Measurements from ENCODE around the gene DBNL.
"Not testable (repeated sequence)": the region's sequence is repeated elsewhere in the genome, so short reads cannot be mapped to it uniquely, and the experiment has no call there.

DBNL gene

DNA sequence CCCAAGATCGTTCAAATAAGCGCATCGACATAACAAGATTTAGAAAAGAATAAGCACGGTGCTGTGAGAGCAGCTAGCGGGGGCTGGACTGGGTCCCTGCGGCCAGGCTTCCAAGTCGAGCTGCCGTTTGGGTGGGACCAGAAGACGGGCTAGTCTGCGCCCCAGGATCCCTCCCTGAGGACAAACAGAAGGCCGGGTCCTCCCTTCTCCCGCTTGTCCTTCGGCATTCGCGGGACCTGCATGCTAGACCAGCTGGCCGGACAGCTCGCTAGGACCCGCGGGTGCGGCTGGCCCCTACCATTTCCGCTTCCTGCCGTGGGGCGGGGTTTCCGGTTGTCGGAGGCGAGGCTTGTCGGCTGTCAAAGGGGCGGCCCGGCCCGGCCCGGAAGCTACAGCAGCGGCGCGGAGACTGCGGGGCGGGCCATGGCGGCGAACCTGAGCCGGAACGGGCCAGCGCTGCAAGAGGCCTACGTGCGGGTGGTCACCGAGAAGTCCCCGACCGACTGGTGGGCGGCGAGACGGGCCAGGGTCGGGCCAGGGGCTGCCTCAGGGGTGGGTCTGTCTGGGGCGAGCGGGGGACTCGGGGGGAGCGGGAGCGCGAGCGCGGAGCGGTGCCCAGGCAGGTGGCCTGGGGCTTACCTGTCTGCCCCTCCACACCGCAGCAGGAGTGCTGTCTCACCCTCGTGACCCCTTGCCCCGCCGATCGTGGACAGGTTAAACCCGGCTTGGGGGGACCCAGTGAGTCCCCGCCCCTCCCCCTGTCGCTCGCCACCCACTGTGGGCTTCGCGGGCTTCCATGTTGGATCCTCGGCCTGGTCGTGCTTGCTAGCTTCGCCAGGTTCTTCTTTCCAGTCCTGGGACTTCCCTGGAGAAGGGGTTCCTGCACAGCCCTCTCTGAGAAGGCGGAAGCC is at the start of gene DBNL:
DBNL (plus strand) TSS at position 388 of the 911 bp plus-strand sequence; CDS start at position 424, 36 bp downstream.
- in situ Hi-C loops (cut with MboI; ENCODE audit: low sequenced_read_pairs, unreplicated experiment) = no loop called here
- DNase-seq (ENCODE audit: low spot score) = peak; percentile 95
- TF ChIP-seq, protein P1, sequence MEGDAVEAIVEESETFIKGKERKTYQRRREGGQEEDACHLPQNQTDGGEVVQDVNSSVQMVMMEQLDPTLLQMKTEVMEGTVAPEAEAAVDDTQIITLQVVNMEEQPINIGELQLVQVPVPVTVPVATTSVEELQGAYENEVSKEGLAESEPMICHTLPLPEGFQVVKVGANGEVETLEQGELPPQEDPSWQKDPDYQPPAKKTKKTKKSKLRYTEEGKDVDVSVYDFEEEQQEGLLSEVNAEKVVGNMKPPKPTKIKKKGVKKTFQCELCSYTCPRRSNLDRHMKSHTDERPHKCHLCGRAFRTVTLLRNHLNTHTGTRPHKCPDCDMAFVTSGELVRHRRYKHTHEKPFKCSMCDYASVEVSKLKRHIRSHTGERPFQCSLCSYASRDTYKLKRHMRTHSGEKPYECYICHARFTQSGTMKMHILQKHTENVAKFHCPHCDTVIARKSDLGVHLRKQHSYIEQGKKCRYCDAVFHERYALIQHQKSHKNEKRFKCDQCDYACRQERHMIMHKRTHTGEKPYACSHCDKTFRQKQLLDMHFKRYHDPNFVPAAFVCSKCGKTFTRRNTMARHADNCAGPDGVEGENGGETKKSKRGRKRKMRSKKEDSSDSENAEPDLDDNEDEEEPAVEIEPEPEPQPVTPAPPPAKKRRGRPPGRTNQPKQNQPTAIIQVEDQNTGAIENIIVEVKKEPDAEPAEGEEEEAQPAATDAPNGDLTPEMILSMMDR (IDR thresholded peaks at IDR 0.05; ENCODE audit: borderline replicate concordance, control extremely low read depth, extremely low read depth, insufficient read depth, missing control alignments) = no peak

DNA sequence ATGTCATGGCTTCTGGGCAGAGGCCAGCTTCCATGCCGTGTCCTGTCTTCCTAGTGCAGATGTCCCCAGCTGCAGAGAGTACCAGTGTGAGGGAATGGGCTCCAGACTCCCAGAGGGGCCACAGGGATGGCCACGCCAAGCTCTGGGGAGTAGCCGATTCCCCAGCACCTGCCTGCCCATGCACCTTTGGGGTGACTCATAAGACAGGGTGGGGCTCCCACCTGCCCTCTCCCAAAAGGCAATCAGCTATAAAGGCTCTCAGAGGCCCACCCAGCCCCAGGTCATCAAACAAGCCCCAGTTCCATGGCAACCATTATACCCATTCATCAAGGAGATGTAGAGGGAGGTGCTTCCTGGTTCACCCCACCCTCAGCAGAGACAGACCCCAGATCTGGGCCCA is 47.0 kb upstream of the DBNL start, which contains the start of gene SPDYE1:
SPDYE1 (plus strand) TSS at position 366 of the 400 bp plus-strand sequence. CDS start 2,053 bp downstream, outside the sequence.
- in situ Hi-C loops (cut with MboI; ENCODE audit: low sequenced_read_pairs, unreplicated experiment); DNase-seq (ENCODE audit: low spot score): not testable (repeated sequence)

DNA sequence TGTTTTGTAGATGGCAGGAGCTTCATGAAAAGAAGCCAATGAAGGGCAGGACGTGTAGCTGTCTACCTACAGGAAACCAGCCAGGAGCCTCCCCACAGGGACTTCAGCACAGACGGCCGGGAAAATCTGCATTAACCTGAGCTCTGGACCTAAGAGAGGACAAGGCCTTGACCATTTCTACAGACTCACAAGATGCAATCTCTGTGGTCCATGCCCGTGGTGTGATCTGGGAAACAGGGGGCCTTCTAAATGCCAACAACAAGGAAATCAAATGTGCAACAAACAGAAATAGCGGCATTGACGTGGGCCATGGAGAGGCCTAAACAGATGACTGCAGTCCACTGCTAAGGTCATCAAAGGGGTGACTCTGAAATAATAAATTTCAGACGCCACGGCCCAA is 32.4 kb upstream of the DBNL start:
- DNase-seq (ENCODE audit: low spot score); in situ Hi-C loops (cut with MboI; ENCODE audit: low sequenced_read_pairs, unreplicated experiment): not testable (repeated sequence)

DNA sequence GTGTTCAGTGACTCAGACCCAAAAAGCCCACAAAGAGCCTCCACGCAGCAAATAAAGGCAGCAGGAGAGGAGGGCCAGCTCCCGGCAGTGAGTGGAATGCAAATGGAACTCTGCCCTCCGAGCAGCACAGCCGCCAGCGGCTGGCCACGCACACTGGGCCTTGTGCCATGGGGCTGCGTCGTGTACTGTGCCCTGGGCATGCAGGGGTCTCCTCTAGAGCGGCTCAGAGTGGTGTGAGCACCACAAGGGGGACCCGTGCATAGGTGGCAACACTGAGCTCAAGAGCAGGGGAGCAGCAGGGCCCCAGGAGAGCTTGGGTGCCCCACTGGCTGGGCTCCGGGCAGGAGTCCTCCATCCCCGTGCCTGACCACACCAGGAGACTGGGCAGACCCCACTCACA is 29.4 kb upstream of the DBNL start:
- DNase-seq (ENCODE audit: low spot score); in situ Hi-C loops (cut with MboI; ENCODE audit: low sequenced_read_pairs, unreplicated experiment): not testable (repeated sequence)

DNA sequence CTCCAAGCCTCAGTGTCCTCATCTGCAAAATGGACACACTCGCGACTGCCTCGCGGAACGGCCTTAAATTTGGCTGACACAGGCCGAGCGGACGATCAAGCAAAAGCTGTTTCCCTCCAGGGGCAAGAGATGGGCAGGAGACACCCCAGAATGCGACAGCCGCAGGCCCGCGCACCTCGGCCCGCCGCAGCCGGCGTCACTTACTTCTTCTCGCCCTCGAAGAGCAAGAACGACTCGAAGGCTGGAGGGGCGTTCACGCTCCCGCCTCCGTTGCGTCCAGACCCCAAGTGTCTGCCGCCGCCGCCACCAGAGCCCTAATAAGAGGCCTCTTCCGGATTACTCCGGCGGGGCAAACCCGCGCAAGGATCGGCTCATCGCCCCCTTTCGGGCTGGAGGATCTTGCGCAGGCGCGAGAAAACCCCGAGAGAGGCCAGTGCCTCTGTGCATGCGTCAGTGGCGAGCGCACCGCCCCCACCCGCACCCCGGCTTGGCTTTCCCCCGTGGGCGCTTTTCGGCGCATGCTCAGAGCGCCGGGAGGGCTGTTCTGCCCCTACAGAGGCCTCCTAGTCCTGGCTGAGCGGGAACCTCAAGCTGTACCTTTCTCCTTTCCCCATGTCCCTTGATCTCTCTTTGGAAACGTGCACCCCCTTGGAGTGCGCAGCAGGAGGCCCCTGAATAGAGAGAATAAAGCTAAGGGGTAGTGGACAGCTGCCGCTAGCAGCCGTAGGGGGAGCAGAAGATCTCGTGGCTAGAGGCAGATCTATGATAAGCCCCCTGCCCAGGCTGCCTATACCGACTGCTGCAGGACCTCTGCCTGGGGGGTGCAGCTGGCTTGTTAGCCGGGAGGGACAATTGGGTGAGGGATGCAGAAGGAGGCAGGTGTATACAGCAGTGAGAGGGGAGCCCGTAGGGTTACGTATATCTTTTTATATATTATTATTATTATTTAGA is 25.4 kb upstream of the DBNL start:
- DNase-seq (ENCODE audit: low spot score) = peak; percentile 98
- TF ChIP-seq, protein P1 (IDR thresholded peaks at IDR 0.05; ENCODE audit: borderline replicate concordance, control extremely low read depth, extremely low read depth, insufficient read depth, missing control alignments) = peak; percentile 73
- in situ Hi-C loops (cut with MboI; ENCODE audit: low sequenced_read_pairs, unreplicated experiment) = not testable (repeated sequence)

DNA sequence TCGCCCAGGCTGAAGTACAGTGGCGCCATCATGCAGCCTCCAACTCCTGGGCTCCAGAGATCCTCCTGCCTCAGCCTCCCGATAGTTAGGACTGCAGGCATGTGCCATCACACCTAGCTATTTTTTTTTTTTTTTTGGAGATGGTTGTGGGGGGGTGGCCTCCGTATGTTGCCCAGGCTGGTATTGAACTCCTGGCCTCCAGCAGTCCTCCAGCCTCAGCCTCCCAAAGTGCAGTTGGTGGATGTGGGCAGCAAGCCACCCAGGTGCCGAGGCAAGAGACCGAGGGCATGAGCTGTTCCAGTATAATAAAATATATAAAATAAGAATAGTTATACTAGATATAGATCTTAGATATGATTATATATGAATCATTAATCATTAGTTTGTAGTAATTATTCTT is 24.7 kb upstream of the DBNL start:
- DNase-seq (ENCODE audit: low spot score); in situ Hi-C loops (cut with MboI; ENCODE audit: low sequenced_read_pairs, unreplicated experiment): not testable (repeated sequence)

DNA sequence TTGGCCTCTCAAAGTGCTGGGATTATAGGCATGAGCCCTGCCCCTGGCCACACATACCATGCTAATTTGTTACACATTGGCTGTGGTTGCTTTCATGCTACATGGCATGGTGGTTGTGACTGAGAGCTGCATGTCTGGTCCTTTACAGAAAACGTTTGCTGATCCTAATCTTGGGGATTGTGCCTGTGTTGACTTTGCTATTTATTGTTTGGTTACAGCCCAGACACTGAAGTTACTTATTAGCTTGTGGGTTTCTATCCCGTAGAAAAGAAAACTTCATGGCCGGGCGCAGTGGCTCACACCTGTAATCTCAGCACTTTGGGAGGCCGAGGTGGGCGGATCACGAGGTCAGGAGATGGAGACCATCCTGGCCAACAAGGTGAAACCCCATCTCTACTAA is 22.4 kb upstream of the DBNL start:
- in situ Hi-C loops (cut with MboI; ENCODE audit: low sequenced_read_pairs, unreplicated experiment); DNase-seq (ENCODE audit: low spot score): not testable (repeated sequence)

DNA sequence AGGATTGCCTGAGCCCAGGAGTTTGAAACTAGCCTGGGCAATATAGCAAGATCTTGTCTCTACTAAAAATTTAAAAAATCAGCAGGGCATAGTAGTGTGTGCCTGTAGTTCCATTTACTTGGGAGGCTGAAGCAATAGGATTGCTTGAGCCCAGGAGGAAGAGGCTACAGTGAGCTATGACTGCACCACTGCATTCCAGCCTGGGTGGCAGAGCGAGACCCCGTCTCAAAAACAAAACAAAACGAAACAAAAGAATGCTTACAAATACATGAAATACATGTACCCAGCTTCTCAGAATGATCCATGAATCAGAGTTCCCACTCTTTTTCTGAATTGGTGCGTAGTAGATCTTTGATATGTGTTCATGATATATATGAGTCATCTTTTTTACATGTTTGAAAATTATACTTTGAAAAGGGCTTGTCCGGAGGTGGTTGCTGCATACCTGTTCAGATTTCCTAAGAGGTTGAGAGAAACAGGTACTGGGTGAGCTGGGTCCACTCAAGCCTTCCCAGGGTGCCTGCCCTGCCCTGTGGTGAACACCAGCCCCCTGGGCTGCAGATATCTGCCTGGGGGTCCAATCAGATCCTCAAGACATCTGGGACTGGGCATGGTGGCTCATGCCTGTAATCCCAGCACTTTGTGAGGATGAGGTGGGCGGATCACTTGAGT is 21.6 kb upstream of the DBNL start:
- in situ Hi-C loops (cut with MboI; ENCODE audit: low sequenced_read_pairs, unreplicated experiment); DNase-seq (ENCODE audit: low spot score): not testable (repeated sequence)

DNA sequence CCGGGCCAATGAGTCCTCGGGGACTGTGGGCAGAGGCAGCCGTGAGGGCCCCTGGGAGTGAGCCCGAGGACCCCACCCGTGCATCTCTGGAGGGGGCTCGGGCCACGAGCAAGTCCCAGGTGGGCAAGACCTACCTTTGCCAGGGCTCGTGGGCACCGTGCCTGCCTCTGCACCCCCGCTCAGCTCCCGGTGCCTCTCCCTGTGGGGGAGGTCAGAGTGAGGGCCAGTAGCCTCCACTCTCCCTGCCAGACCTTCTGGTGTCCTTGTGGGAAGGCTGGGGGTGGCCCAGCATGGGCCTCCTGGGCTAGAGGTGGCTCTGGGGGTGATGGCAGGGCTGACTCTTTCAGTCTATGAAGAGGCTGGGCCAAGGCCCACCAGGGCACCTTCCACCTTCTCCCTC is 15.1 kb upstream of the DBNL start:
- in situ Hi-C loops (cut with MboI; ENCODE audit: low sequenced_read_pairs, unreplicated experiment); DNase-seq (ENCODE audit: low spot score): not testable (repeated sequence)

DNA sequence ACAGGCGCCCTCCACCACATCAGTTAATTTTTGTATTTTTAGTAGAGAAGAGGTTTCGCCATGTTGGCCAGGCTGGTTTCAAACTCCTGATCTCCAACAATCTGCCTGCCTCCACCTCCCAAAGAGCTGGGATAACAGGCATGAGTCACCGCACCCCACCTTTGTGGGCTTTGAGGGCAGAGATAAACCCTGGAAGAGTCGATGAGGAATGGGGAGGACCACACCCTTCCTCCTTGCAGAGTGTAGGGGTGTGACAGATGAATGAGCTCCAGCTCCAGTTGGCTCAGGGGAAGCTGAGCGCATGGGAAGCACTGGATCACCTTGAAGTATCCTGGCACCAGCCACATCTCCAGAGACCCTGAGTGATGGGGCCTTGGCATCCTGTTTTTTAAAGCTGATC is 14.5 kb upstream of the DBNL start:
- in situ Hi-C loops (cut with MboI; ENCODE audit: low sequenced_read_pairs, unreplicated experiment); DNase-seq (ENCODE audit: low spot score): not testable (repeated sequence)

DNA sequence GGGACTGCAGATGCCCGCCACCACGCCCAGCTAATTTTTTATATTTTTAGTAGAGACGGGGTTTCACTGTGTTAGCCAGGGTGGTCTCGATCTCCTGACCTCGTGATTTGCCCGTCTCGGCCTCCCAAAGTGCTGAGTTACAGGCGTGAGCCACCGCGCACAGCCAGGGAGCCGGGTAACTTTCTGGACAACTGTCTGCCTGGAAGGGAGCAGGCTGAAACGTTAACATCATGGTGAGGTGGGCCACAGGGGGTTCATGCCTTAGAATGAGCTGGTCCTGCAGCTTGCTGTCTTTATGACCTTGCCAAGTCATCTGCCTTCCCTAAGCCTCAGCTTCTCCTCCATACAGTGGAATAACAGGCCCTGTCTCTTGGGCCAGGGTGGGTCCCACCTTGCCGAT is 13.2 kb upstream of the DBNL start:
- DNase-seq (ENCODE audit: low spot score); in situ Hi-C loops (cut with MboI; ENCODE audit: low sequenced_read_pairs, unreplicated experiment): not testable (repeated sequence)

DNA sequence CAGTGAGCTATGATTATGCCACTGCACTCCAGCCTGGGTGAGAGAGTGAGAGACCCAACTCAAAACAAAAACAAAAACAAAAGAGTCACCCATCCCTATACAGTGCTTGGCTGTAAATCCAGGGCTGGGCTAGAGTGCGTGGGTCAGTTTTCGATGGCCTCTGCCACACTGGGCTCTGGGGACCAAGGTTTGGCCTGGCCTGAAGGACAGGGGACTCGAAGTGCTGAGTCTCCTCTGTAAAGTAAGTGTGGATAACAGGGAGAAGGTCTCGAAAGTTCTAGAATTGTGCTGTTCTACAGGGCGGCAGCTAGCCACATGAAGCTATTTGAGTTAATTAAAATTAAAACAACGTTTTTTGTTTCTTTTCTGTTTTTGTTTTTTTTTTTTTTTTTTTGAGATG is 12.5 kb upstream of the DBNL start:
- DNase-seq (ENCODE audit: low spot score); in situ Hi-C loops (cut with MboI; ENCODE audit: low sequenced_read_pairs, unreplicated experiment): not testable (repeated sequence)

DNA sequence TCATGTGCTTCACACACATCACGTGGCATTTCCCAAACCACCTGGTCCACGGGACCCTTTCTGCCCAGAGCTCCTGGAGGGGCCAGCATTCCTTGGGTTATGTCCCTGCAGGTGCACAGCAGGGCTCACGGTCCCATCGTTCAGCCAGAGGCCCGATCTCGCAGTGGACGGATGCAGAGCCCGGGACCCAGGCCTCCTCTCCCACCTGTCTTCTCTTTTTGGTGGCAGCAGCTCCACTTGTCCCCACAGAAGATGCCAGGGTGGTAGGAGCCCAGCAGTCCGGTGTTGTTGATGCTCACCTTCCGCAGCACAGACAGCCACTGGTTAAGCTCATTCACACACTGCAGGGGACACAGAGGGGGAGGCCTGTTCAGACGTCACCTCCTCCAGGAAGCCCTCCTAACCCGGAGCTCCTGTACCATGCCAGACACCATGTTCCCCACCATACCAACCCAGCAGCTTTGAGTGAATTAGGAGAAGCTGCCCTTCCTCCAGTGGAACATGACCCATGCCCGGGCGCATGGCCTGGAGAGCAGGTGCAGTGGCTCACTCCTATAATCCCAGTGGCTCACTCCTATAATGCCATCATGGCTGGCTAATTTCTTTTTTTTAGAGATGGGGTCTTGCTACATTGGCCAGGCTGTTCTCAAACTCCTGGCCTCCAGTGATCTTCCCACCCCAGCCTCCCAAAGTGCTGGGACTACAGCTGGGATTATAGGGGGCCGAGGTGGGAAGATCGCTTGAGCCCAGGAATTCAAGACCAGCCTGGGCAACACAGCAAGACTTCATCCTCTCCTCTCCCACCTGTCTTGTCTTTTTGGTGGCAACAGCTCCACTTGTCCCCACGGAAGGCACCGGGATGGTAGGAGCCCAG is 10.3 kb upstream of the DBNL start:
- in situ Hi-C loops (cut with MboI; ENCODE audit: low sequenced_read_pairs, unreplicated experiment); DNase-seq (ENCODE audit: low spot score): not testable (repeated sequence)

DNA sequence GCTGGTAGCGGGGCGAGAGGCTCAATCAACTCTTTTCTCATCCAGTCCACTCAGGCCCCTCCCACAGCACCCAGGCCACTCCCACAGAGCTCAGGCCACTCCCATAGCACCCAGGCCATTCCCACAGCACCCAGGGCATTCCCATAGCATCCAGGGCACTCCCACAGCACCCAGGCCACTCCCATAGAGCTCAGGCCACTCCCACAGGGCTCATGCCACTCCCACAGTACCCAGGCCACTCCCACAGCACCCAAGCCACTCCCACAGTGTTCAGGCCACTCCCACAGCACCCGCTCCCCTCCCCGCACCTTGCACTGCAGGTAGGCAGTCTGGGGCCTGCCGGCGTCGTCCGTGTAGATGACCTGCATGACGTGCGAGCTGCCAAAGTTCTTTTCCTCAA is 8.1 kb upstream of the DBNL start:
- in situ Hi-C loops (cut with MboI; ENCODE audit: low sequenced_read_pairs, unreplicated experiment); DNase-seq (ENCODE audit: low spot score): not testable (repeated sequence)

Data from GM13976 (cell line).